HG03469 (cell line): ENCODE data around the gene CRIP3.

ENCODE experiments used
- ATAC-seq: cut with Tn5 transposase; IDR thresholded peaks from one replicate; pipeline ENCODE4 v1.9.1; 2021; ENCODE audit warnings: mild to moderate bottlenecking, moderate library complexity, moderate number of reproducible peaks; ENCODE audit not compliant: unreplicated experiment

Gene CRIP3

GRCh38 chr6:43290905-43291355 lies 17.7 kb downstream of the CRIP3 start:
- ATAC-seq: no peak

DNA sequence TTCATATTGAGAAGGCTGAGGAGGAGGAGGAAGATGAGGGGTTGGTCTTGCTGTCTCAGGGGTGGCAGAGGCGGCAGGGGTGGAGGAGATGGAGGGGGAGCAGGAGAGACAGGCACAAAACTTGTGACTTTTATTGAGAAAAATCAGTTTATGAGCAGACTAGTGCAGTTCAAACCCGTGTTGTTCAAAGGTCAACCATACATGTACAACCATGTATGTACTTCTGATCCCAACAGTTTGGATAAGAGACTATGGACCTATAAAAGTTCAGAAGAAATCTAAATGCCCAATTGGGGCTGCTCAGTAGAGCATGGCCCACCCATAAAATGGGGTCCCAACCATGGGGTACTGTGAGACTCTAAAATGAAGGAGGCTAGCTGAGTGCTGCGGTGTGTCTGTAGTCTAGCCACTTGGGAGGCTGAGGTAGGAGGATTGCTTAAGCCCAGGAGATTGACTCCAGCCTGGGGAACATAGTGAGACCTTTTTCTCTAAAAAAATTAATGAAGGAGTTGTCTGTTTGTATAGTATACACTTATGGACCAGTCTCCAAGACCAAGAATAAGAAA lies 18.2 kb downstream of the CRIP3 start:
- ATAC-seq: no peak

DNA sequence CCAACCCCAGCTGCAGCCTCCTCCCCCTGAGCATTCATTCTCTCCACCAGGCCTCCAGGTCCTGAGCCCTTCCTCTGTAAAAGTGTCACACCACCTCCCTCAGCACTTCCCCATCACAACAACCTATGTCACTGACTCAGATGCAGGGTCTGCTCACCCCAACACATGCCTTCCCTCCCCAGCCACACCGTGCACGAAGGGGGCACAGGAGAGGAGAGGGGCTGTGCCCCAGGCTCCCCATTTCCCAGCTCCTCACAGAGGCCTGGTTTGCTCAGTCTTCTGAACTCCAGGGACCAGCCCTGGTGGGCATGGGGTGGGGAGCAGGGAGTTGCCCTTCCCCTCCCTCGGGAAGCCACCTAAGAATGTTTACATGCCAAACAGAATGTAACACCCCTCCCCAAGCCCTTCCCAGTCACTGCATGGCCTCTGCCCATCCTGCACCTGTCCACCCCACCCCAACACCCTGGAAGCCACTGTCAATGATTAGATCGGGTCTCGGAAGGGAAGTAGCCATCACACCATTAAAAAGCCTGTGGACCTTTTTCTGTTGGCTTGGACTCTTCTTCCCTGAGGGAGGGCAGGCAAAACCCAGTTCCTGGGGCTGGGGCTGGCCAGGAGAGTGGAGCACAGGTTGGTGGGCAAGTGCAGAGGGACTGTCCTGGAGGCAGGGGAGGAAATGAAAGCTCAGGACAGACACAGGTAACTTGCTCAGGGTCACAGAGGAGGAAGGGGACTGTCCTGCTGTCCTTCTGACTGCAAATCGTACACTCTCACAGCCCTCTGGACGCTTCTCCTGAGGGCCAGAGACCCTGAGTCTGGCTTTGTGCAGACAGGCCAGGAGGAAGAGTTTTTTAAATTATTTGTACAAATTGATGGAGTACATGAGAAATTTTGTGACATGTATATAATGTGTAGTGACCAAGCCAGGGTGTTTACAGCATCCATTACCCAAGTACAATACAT lies 20.6 kb downstream of the CRIP3 start:
- no peak for ATAC-seq

DNA sequence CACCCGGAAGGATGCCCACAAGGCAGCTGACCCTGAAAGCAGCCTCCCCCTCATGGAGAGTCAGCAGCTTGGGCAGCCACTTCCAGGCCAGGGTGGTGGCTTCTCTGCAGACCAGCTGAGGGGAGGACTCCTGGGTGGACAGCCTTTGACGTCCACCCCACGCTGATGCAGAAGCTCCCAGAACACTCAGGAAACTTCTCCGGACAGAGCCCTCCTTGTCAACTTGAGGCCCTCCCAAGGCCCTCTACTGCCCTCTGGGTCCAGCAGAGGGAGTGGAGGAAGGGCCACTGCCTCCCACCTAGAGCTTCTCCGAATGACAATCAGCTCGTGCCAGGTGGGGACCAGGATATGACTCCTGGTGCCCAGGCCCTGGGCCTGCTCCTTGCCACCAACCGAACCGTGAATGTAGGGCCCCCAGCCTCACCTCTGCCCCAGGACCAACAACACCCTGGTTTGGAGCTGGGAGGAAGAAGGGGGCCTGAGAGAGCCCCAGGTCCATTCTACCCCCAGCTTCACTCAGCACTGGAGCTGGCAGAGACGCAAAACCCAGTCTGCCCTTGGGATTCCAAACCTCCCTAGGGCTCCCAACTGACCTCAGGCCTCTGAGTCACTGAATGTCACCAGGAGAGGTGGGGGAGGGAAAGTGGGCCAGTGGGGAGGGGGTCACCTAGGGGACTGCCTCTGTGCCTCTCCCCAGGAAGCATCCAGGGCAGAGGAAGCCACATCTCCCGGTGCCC lies 21.5 kb downstream of the CRIP3 start:
- ATAC-seq: no peak

GRCh38 chr6:43286456-43286979 lies 22.1 kb downstream of the CRIP3 start:
- no peak for ATAC-seq

GRCh38 chr6:43285832-43286231 lies 22.8 kb downstream of the CRIP3 start:
- ATAC-seq: no peak

DNA sequence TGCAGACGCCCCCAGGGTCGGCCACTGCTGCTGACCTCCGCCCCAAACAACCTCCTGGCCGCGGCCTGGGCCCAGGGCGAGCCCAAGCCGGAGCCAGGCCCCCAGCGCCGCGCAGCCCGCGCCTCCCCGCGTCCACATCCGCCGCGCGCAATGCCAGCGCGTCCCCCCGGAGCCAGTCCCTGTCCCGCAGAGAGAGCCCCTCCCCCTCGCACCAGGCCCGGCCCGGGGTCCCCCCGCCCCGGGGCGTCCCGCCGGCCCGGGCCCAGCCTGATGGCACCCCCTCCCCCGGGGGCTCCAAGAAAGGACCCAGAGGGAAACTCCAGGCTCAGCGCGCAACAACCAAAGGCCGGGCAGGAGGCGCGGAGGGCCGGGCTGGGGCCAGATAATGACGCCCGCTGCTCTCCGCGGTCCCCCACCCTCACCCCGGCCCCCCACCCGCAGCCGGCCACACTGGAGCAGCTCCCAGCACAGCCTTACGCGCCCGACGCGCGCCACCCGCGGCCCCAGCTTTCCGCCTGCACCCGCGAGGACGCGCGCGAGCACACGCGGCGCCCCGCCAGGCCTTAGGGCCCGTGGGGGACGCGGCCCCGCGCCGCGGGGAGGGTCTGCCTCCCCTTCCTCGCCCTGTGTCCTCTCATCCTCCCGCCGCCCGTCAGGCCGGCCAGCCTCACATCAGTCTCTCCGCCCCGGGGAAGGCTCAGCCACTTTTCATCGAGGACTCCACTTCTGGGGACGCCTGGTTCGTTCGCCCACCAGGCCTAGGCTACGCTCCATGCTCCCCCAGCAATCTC lies 23.4 kb downstream of the CRIP3 start:
- no peak for ATAC-seq

DNA sequence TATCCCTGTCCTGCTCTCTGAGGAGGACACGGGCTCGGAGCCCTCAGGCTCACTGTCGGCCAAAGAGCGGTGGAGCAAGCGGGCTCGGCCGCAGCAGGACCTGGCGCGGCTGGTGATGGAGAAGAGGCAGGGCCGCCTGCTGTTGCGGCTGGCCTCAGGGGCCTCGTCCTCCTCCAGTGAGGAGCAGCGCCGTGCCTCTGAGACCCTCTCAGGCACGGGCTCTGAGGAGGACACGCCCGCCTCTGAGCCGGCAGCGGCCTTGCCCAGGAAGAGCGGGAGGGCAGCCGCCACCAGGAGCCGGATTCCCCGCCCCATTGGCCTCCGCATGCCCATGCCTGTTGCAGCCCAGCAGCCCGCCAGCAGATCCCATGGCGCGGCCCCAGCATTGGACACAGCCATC lies 24.7 kb downstream of the CRIP3 start:
- no peak for ATAC-seq

DNA sequence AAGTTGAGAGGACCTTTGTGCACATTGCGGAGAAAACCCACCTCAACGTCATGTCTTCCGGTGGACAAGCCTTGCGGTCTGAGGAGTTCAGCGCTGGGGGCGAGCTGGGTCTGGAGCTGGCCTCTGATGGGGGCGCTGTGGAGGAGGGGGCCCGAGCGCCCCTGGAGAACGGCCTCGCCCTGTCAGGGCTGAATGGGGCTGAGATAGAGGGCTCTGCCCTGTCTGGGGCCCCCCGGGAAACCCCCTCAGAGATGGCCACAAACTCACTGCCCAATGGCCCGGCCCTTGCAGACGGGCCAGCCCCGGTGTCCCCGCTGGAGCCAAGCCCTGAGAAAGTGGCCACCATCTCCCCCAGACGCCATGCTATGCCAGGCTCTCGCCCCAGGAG lies 25.1 kb downstream of the CRIP3 start:
- no peak for ATAC-seq

DNA sequence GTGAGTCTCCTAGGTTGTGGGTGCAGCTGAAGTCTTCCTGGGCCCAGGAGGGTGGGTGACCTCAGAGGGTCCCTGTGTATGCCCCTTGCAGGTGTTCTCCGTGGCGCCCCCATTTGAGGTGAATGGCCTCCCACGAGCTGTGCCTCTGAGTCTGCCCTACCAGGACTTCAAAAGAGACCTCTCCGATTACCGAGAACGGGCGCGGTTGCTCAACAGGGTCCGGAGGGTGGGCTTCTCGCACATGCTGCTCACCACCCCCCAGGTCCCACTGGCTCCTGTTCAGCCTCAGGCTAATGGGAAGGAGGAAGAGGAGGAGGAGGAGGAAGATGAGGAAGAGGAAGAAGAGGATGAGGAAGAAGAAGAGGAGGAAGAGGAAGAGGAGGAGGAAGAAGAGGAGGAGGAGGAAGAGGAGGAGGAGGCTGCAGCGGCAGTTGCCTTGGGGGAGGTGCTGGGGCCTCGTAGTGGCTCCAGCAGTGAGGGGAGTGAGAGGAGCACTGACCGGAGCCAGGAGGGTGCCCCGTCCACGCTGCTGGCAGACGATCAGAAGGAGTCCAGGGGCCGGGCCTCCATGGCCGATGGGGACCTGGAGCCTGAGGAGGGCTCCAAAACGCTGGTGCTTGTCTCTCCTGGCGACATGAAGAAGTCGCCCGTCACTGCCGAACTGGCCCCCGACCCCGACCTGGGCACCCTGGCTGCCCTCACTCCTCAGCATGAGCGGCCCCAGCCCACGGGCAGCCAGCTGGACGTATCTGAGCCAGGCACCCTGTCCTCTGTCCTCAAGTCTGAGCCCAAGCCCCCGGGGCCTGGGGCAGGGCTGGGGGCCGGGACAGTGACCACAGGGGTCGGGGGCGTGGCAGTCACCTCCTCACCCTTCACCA lies 25.8 kb downstream of the CRIP3 start:
- no peak for ATAC-seq

- ATAC-seq: no peak
These were observed 26.6 kb downstream of the CRIP3 start for GRCh38 chr6:43282060-43282459.

DNA sequence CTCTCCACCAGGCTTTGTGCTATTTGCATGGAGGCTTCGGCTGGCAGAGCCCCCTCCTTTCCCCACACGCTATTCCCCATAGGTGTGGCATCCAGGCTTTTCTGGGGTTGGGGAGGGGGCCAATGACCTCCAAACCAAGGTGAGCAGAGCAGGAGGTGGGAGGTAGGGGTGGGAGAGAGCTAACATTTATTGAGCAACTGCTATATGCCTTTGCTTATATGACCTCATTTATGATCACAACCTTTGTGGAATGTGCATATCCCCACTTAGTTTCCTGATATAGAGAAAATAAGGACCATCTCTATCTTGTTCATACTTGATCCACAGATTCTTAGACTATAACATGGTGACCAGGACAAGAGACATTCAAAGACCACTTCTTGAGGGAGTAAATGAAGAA lies 28.4 kb downstream of the CRIP3 start:
- ATAC-seq: no peak

DNA sequence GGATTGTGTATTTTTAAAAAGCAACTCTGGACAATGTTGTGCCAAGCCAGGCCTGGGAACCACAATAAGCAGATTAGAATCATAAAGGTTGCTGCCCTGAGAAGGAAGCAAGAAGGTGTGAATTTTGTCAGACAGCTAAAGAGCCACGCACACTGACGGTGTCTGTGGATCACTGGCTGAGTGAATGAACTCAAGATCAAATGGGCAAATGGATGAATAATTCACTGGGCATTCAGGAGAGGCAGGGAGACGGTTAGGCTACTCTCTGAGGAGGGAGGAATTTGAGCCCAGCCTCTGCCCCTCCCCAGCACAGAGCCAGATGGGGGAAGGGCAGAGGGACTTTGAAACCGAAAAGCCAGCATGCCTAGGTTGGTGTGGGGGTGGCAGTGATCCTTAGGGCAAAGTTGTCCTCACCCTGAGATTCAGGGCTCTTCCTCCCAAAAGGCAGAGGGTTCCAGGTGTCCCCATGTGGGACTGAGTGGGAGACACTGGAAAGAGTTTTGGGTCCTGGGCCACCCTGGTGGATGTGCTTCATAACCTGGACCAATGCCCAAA lies 30.0 kb downstream of the CRIP3 start:
- no peak for ATAC-seq

DNA sequence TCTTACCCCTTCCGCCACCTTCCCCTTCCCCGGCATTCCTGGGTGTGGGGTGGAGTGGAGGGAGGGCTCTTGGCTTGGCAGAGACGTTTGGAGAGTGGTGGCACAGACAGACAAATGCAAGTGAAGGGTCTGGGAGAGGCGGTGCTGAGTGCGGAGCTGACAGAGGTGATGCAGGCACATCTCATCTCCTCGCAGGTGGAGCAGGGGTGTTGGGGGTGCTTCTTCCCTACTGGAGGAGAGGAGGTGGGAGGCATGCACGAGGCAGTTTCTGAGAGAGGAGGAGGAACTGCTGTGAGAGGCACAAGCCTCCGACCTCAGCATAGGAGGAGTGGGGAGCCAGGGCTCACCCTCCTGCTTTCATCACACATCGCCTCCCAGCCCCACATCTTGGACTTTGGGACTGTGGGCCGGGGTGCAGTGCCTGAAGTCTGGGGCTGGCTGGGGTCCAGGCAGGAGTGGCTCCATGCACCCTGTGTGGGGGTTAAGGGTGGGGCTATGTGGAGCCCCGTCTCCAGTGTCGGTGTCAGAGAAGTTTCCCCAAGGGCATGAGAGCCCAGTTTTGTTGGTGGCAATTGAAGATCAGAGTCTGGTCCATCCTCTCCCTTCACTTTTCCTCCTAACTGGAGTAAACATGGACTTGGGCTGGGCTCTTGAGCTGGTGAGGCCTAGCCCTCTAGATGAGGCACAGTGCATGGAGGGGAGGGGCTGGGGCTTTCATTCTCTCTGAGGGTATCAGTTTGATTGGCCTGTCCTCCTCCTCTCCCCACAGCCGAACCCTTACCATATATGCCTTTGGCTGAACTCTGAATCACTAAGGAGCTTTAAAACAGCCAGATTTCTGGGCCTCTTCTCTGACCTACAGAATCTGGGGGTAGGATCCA lies 30.7 kb downstream of the CRIP3 start:
- ATAC-seq: no peak

DNA sequence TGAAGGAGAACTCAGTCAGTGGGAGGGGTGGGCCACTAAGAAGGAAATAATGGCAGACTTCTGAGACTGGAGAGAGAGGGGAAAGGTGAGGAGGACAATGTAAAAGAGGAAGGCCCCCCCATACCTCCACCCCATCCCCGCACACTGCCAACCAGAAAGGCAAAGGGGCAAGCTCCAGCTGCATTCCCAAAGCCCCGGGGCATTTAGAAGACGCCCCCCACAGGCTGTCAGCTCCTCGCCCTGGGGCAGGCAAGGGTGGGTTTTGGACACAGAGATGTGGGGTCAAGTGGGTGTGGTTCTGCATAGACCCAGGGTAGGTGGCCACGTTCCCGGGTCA lies 31.4 kb downstream of the CRIP3 start:
- ATAC-seq: no peak

- ATAC-seq: no peak
These were observed 31.9 kb downstream of the CRIP3 start for GRCh38 chr6:43276577-43277305.

- no peak for ATAC-seq
These were observed 32.6 kb downstream of the CRIP3 start for GRCh38 chr6:43275801-43276576.
